Measurements from ENCODE around the gene NFASC.

NFASC gene

GRCh38 chr1:204950353-204951001 is 79.8 kb downstream of the NFASC start:
- H3K36me3 ChIP-seq: no peaks in the 10 kb centered on the region
- H3K27ac ChIP-seq: no peak overlapping the region
- H3K27me3 ChIP-seq: peaks cover 4% of the 10 kb centered on the region
- no peak for TF ChIP-seq CTCF (IDR thresholded peaks at IDR 0.05)
- no peak overlapping the region for H3K4me3 ChIP-seq (ENCODE audit: low read depth in 1 of 2, low read length in 1 of 2)
- H3K9me3 ChIP-seq: no peaks in the 10 kb centered on the region
- peaks cover 10 to 17% of the 10 kb centered on the region in 2 experiments for H3K4me1 ChIP-seq (ENCODE audit: control insufficient read depth in 1 of 2, insufficient read depth in 1 of 2, low read depth in 1 of 2, low read length in 1 of 2)

GRCh38 chr1:204958317-204959307 is 88.0 kb downstream of the NFASC start:
- Histone ChIP-seq H3K4me1 (ENCODE audit: control insufficient read depth in 1 of 2, insufficient read depth in 1 of 2, low read depth in 1 of 2, low read length in 1 of 2) (peaks cover 11 to 23% of the 10 kb centered on the region in 2 experiments), H3K4me3 (ENCODE audit: low read depth in 1 of 2, low read length in 1 of 2) (no peak overlapping the region), H3K27ac (no peak overlapping the region), H3K9me3 (no peaks in the 10 kb centered on the region), H3K36me3 (no peaks in the 10 kb centered on the region), H3K27me3 (peaks cover 12% of the 10 kb centered on the region)
- TF ChIP-seq CTCF (IDR thresholded peaks at IDR 0.05): no peak

- no peak for TF ChIP-seq CTCF (IDR thresholded peaks at IDR 0.05)
Measured at GRCh38 chr1:204959374-204959773, 88.7 kb downstream of the NFASC start.

GRCh38 chr1:204959836-204960235 is 89.2 kb downstream of the NFASC start:
- H3K4me3 ChIP-seq (ENCODE audit: low read depth in 1 of 2, low read length in 1 of 2): no peak overlapping the region
- H3K4me1 ChIP-seq (ENCODE audit: control insufficient read depth in 1 of 2, insufficient read depth in 1 of 2, low read depth in 1 of 2, low read length in 1 of 2): peaks cover 11 to 27% of the 10 kb centered on the region in 2 experiments
- no peaks in the 10 kb centered on the region for H3K9me3 ChIP-seq
- no peak for TF ChIP-seq CTCF (IDR thresholded peaks at IDR 0.05)
- peaks cover 10% of the 10 kb centered on the region for H3K27me3 ChIP-seq
- H3K27ac ChIP-seq: peak overlapping the region; percentile 3
- H3K36me3 ChIP-seq: no peaks in the 10 kb centered on the region

More at GRCh38 chr1:204959374-204959773, 88.7 kb downstream of the NFASC start:
- no peak overlapping the region for H3K4me3 ChIP-seq (ENCODE audit: low read depth in 1 of 2, low read length in 1 of 2)
- H3K27me3 ChIP-seq: peaks cover 12% of the 10 kb centered on the region
- no peaks in the 10 kb centered on the region for H3K9me3 ChIP-seq
- H3K36me3 ChIP-seq: no peaks in the 10 kb centered on the region
- peaks cover 11 to 23% of the 10 kb centered on the region in 2 experiments for H3K4me1 ChIP-seq (ENCODE audit: control insufficient read depth in 1 of 2, insufficient read depth in 1 of 2, low read depth in 1 of 2, low read length in 1 of 2)
- H3K27ac ChIP-seq: peak overlapping the region; percentile 3

GRCh38 chr1:204960306-204961125 is 89.9 kb downstream of the NFASC start:
- H3K27me3 ChIP-seq: peaks cover 8% of the 10 kb centered on the region
- no peak for TF ChIP-seq CTCF (IDR thresholded peaks at IDR 0.05)
- no peak overlapping the region for H3K27ac ChIP-seq
- no peaks in the 10 kb centered on the region for H3K36me3 ChIP-seq
- H3K4me1 ChIP-seq (ENCODE audit: control insufficient read depth in 1 of 2, insufficient read depth in 1 of 2, low read depth in 1 of 2, low read length in 1 of 2): peaks cover 14 to 32% of the 10 kb centered on the region in 2 experiments
- H3K9me3 ChIP-seq: no peaks in the 10 kb centered on the region
- H3K4me3 ChIP-seq (ENCODE audit: low read depth in 1 of 2, low read length in 1 of 2): no peak overlapping the region

Data from neutrophil (primary cell).